ENCODE measurements around the gene ZNF473.
"Not testable (repeated sequence)": the region's sequence is repeated elsewhere in the genome, so short reads cannot be mapped to it uniquely, and the experiment has no call there.

Gene ZNF473

DNA sequence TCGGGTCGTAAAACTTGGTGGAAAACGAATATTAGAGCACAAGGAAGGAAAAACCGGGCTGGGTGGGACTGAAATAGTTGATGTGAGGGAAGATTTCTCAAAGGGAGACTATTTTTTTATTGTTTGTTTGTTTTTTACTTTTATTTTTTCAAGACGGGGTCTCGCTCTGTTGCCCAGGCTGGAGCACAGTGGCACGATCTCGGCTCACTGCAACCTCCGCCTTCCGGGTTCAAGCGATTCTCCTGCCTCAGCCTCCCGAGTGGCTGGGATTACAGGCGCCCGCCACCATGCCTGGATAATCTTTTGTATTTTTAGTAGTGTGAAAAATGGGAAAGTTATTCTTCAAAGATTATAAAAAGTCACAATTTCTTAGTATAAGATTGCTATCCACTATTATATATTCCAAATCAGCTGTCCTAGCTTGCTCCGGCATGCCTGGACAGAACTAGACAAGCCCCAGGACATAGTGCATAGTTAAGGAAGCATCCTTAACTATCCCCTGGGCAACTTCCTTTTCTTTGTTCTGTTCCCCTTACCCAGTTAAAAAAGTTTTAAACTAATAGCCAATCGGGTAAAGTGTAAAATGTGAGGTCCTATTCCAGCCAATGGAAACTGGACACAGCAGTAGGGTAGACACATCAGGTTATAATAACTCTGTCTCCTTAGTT lies 25.6 kb downstream of the ZNF473 start:
- DNase-seq: not testable (repeated sequence)

DNA sequence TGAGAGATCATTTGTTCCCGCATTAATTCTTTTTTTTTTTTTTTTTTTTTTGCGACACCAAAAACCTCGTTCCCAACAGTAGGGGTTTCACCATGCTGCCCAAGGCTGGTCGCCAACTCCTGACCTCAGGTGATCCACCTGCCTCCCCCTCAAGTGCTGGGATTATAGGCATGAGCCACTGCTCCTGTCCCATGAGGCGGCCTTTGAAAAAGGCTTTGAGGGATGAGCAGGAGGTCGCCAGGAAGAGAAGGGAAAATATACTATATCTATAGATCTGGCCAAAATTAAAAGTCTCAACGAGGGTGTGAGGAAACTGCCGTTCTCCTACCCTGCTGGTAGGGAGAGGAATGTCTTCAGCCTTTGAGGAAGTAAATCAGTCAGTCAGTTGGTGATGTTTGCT lies 26.2 kb downstream of the ZNF473 start:
- DNase-seq: no peak

GRCh38 chr19:50053119-50053518 lies 27.3 kb downstream of the ZNF473 start:
- no peak for DNase-seq

DNA sequence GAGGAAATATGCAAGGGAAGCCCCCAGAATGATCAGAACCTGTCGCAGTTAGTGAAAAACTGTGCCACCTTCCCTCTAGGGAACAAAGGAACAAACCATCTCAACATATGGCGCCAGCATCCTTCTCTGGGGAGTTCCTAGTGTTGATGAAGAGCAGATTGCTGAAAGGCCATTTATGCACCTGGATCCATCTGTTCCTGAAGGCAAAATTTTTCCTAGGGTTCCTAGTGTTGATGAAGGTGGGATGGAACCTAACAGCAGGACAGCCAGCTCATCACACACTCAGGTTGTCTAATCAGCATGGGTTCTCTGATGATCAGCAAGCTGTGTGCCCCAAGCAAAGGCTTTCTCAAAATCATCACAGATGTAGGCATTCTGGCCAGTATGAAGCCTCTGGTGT lies 32.6 kb downstream of the ZNF473 start:
- DNase-seq: no peak

GRCh38 chr19:50059045-50059444 lies 33.2 kb downstream of the ZNF473 start:
- no peak for DNase-seq

GRCh38 chr19:50060107-50060506 lies 34.3 kb downstream of the ZNF473 start:
- no peak for DNase-seq

- no peak for DNase-seq
These were observed 35.8 kb downstream of the ZNF473 start for GRCh38 chr19:50061650-50062049.

DNA sequence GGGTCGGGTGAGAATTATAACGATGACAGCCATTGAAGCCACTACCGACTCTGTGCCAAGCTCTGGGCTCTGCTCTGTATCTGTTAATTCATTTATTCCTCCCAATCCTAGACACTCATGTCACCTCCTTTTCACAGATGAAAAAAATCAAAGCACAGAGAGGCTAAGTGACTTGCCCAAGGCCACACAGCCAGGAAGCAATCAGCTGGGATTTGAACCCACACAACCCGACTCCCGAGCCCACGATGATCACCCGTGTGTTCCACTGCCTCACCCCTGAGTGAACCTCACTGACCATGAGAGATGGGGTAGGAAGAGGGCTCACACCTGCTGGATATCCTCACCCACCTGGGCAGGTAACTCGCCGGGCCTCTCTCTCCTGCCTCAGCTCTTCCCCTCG lies 40.1 kb downstream of the ZNF473 start:
- DNase-seq: no peak

DNA sequence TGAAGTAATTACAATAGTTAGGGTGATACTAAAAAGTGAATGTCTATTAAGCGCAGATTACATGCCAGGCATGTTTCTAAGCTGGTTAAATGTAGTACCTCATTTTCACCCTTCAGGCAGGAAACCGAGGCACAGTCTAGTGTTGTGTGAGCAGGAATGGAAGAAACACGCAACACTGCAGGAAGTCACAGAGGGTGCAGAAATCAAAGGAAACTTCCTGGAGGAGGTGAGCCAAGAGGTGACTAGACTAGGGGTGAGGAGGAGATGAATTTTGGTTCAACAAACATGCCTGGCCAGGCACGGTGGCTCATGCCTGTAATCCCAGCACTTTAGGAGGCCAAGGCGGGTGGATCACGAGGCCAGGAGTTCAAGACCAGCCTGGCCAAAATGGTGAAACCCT lies 41.8 kb downstream of the ZNF473 start:
- no peak for DNase-seq

GRCh38 chr19:50068382-50068781 lies 42.6 kb downstream of the ZNF473 start:
- DNase-seq: not testable (repeated sequence)

DNA sequence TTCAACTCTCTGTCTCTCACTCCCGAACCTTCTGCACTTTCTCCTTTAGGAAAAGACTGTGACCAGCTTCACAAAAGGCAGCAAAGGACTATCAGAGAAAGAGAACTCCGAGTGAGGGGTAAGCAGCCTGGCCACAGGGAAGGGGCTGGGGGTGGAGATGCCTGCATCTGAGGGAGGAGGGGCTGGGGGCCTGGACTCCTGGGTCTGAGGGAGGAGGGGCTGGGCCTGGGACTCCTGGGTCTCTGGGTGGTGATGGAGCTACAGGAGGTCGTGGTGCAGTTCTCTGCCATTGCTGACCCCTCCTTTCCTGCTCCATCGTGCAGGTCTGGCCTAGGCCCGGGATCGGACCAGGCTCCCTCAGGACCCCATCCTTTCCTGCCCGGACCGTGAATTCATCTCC lies 49.3 kb downstream of the ZNF473 start:
- DNase-seq: not testable (repeated sequence)

DNA sequence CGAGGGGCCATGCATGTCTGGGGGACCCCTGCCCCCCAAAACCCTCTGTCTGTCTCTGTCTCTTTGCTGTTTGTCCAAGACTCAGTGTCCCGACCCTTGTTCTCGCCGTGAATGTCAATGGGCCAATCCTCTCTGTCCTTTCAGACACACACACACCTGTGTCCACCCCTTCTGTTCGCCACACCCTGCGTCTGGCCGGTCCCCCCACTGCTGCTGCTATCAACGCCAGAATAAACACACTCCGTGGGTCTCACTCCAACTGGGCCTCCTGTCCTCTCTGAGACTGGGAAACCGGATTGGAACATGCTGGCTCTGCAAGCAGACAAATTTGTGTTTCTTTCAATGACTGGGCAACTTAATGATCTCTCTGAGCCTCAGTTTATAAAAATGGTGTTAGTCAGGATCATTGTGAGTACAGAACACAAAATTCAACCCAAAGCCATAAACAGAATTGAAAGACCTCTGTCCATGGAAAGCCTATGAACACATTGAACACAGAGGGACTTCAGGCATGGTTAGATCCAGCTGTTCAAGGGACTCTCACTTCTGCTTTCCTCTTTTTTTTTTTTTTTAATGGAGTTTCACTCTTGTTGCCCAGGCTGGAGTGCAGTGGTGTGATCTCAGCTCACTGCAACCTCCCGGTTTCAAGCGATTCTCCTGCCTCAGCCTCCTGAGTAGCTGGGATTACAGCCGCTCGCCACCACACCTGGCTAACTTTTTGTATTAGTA lies 50.0 kb downstream of the ZNF473 start:
- not testable (repeated sequence) for DNase-seq

DNA sequence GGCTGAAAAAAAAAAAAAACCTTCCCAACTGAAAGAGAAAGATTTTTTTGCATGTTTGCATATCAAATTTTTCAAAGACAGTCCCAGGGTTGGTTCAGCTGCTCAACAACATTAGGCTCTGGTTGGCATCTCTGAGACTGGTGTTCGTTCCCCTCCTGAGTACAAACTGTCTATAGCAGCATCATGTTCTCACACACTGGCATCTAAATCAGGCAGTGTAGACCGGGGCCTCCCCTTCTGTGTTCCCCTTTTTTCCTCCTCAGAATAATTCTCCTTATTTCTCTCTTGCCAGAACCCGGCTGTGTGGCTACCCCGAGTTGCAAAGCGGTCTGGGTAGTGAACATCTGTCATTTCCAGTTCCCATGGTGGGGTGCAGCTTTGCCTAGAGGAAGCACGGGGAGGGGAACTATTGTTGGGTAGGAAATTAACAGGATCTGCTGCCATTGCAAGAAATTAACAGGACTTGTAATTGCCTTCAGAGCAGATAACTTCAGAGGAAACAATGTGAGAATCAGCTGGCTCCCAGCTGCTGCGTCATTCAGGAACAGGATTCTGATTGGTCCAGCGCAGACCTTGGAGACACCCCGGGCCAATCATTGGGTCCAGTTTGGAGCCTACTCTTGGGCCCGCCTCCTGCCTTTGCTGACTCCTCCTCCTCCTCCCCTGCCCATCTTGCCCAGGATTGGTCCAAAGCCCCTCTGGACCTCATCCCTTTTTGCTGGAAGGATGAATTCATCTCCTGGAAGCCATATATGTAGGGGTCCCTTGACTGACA lies 51.0 kb downstream of the ZNF473 start:
- not testable (repeated sequence) for DNase-seq

- not testable (repeated sequence) for DNase-seq
These were observed 53.2 kb downstream of the ZNF473 start for GRCh38 chr19:50079014-50079413.

GRCh38 chr19:50084440-50084839 lies 58.6 kb downstream of the ZNF473 start:
- DNase-seq: not testable (repeated sequence)

- not testable (repeated sequence) for DNase-seq
These were observed 61.3 kb downstream of the ZNF473 start for GRCh38 chr19:50087153-50087552.

DNA sequence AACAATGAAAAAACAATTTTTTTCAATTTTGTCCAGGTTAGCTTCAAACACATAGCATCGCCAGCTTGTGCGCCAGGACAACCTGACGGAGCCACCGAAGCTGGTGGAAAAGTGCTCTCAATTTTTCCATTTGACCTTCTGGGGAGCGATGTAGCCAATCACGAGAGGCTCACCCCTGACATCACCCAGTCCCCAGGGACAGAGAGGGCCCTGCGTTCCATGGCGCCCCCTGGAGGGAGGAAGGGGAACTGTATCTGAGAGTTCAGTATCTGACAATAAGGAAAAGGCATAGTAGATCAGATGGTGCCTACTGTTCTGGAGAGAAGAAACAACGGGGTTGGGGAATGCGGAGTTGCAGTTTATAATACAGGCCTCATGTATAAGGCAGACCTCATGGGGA lies 64.9 kb downstream of the ZNF473 start:
- DNase-seq: not testable (repeated sequence)

DNA sequence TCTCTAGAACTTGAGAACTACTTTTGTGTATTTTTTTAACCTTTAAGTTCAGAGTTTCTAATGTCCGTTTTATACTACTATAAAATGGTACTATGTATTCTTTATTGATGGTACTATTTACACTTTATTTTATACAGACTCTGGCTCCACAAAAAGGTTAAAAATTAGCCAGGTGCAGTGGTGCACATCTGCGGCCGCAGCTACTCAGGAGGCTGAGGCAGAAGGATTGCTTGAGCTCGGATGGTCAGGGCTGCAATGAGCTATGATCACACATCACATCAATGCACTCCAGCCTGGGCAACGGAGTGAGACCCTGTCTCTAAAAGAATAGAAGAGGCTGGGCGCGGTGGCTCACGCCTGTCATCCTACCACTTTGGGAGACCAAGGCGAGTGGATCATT lies 66.0 kb downstream of the ZNF473 start:
- not testable (repeated sequence) for DNase-seq

DNA sequence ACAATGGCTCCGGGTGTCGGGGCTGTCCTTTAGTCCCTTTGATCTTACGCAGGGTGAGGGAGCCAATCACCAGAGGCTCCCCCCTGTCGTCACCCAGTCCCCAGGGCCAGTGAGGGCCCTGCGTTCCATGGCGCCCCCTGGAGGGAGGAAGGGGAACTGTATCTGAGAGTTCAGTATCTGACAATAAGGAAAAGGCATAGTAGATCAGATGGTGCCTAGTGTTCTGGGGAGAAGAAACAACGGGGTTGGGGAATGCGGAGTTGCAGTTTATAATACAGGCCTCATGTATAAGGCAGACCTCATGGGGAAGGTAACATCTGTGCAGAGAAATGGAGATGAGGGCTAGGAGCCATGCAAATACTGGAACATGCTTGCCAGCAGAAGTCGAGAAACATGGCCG lies 66.8 kb downstream of the ZNF473 start:
- not testable (repeated sequence) for DNase-seq

- not testable (repeated sequence) for DNase-seq
These were observed 72.1 kb downstream of the ZNF473 start for GRCh38 chr19:50097884-50098283.

DNA sequence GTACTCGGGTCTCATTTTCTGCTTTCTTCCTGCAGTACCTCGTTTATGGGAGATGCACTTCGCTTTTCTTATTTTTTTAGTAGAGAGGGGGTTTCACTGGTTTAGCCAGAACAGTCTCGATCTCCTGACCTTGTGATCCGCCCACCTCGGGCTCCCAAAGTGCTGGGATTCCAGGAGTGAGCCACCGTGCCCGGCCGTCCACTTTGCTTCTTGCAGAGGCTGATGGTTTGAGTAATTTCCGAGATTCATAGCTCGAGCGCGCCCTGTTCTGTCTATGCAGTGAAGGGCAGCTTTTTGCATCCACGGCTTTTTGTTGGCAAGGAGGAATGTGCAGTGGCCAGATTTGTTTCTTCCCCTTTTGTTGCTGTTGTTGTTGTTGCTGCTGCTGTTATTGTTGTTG lies 73.1 kb downstream of the ZNF473 start:
- DNase-seq: not testable (repeated sequence)

DNA sequence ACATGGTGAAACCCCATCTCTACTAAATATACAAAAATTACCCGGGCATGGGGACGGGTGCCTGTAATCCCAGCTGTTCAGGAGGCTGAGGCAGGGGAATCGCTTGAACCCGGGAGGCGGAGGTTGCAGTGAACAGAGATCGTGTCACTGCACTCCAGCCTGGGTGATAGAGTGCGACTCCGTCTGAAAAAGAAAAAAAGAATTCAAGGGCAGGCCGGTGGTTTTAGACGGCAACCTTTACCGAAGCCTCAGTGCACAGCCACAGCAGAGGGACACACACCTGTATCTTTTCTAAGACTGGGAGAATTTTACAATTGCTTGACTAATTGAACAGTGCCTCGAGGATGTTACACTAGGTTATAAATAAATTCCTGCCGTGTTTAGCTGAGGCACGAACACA lies 73.9 kb downstream of the ZNF473 start:
- not testable (repeated sequence) for DNase-seq

DNA sequence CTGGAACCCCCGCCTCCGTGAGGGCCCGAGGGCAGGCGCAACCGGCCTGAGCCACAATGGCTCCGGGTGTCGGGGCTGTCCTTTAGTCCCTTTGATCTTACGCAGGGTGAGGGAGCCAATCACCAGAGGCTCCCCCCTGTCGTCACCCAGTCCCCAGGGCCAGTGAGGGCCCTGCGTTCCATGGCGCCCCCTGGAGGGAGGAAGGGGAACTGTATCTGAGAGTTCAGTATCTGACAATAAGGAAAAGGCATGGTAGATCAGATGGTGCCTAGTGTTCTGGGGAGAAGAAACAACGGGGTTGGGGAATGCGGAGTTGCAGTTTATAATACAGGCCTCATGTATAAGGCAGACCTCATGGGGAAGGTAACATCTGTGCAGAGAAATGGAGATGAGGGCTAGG lies 75.1 kb downstream of the ZNF473 start:
- DNase-seq: not testable (repeated sequence)
